Nucleus accumbens (tissue), 56 donors: ENCODE results near the gene TTC3.
"Not testable (repeated sequence)": the region's sequence is repeated elsewhere in the genome, so short reads cannot be mapped to it uniquely, and the experiment has no call there.

ENCODE experiments used
- DNase-seq, 56 donors: peaks; one replicate each; lab custom pipeline; 2025; lab: John Stamatoyannopoulos, UW

TTC3 gene

GRCh38 chr21:37143392-37143791 lies 70.3 kb downstream of the TTC3 start:
- DNase-seq, result not testable (repeated sequence)

DNA sequence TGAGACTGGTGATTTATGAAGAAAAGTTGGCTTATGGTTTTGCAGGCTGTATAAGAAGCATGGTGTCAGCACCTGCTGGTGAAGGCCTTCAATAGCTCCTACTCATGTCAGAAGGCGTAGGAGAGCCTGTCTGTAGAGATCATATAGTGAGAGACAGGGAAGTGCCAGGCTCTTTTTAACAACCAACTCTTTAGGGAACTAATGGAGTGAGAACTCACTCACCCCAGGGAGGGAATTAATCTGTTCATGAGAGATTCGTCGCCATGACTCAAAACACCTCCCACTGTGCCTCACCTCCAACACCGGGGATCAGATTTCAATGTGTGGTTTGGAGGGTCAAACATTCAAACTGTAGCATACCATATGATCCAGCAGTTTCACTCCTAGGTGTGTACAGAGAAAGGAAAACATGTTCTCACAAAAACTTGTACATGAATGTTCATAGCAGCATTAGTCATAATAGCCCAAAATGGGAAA lies 72.6 kb downstream of the TTC3 start:
- peak in 3 of 56 donors; percentile 4 to 33 (median 6) for DNase-seq

- DNase-seq, result no peak
Measured at GRCh38 chr21:37146320-37147235, 73.5 kb downstream of the TTC3 start.

DNA sequence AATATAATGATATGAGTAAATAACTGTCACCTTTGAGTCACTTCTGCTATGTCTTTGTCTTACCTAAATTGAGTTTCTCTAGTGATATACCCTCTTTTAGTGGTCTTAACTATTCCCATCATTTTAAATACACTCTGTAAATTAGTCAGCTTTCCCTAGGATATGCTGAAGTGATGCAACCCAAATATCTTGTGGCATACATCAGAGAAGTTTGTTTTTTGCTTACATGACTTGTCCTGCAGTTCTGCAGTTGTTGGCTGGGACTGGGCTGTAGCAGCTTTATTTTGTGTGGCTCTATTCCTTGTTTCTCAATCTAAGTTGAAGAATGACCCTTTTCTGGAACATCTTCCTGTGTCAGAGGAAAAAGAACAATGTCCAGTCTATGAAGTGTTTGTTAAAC lies 76.4 kb downstream of the TTC3 start:
- DNase-seq, result no peak

GRCh38 chr21:37153196-37153934 lies 80.3 kb downstream of the TTC3 start:
- no peak for DNase-seq

GRCh38 chr21:37153935-37154350 lies 80.9 kb downstream of the TTC3 start:
- no peak for DNase-seq

- no peak for DNase-seq
Measured at GRCh38 chr21:37155186-37155585, 82.1 kb downstream of the TTC3 start.

DNA sequence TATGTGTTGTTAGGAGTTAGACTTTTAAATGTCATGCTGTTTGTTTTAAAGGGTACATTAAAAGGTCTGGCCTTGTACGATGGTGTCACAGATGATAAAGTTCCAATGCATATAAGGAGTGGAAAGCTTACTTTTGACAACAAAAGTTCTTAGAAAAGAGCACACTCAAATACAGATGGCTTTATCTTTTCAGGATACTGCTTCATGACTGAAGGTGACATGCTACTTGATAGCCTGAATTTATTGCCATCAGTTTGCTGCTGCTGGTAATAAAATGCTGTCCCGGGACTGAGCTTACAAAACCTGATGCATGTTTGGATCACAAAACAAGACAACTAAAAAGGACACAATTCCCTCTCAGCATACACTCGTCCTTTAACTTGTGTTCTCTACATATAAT lies 84.9 kb downstream of the TTC3 start:
- DNase-seq, result no peak

DNA sequence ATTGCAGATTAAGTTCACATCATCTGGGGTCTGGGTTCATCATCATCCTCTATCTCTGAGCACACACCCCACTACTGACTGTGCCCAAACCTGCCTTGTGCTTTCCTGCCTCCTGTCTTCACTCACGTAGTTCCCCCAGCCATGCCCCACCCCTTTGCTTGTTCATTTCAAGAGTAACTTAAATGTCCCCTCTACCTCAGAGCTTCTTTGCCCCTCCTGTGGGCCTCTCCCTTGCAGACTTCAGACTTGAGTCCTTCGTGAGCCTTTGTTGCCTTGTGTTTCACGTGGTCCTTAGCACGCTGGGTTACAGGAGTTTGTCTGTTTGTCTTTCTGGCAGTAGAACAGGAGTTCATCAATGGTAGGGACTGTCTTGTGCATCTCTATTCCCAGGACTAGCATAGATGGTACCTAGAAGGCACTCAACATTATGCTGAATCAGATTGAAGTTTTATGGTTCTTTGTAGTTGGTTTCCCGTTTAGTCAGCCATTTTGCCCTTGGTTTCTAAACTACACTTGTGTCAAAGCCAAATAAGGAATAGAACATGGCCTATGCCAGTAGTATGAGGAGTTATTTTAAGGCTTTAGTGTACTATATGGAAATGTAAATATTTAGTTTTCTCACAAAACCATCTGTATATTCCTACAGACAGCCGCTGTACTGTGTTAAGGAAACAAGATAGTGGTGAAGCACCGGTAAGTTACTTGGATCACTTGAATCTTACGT lies 86.2 kb downstream of the TTC3 start:
- no peak for DNase-seq

DNA sequence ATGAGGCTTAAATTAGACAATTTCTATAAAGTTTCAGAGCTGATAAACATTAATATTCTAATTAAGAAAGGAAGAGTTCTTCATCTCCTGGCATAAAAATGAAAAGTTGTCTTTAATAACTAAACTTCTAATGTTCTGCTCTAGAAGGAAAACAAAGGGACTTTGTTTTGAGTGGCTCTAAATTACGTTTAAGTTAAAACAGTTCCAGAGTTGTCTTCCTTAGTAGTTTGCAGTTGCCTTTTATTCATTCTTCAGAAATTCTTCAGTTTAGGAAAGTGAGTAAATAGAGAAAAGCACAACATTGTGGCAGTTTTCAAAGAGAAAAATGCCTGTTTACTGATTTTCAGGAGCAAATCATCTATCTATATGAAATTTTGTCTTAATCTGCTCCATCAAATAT lies 86.9 kb downstream of the TTC3 start:
- no peak for DNase-seq

- DNase-seq, result no peak
Measured at GRCh38 chr21:37164742-37165141, 91.7 kb downstream of the TTC3 start.

DNA sequence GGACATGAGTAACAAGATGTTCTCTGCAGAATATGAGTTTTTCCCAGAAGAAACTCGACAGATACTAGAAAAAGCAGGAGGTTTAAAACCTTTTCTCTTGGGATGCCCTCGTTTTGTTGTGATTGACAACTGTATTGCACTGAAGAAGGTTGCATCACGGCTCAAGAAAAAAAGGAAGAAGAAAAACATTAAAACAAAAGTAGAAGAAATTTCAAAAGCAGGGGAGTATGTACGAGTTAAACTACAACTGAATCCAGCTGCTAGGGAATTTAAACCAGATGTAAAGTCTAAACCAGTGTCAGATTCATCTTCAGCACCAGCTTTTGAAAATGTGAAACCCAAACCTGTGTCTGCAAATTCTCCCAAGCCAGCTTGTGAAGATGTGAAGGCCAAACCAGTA lies 92.5 kb downstream of the TTC3 start:
- DNase-seq, result no peak

- DNase-seq, result no peak
Measured at GRCh38 chr21:37166733-37167132, 93.7 kb downstream of the TTC3 start.

- DNase-seq, result no peak
Measured at GRCh38 chr21:37168666-37169065, 95.6 kb downstream of the TTC3 start.

- no peak for DNase-seq
Measured at GRCh38 chr21:37172646-37173045, 99.6 kb downstream of the TTC3 start.

- no peak for DNase-seq
Measured at GRCh38 chr21:37176716-37177115, 103.7 kb downstream of the TTC3 start.

DNA sequence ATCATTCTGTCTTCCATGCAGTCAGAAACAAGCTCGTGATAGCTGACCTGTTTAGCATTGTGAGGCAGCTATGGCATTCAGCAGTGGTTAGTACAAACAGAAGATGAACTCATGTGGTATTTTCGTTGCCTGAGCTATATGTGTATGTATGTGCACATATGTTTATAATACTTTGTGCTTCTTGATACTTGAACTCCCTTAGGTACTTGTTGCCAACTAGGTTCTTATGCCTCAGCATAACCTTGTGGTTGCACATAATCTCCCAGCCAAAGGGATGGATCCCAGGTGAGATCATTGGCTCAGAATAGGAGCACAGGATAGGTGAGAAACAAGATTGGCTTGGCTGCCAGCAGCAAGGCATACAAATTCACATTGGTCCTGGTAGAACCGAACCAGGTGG lies 108.0 kb downstream of the TTC3 start:
- no peak for DNase-seq

- no peak for DNase-seq
Measured at GRCh38 chr21:37182222-37182621, 109.2 kb downstream of the TTC3 start.

- no peak for DNase-seq
Measured at GRCh38 chr21:37183749-37184148, 110.7 kb downstream of the TTC3 start.

- DNase-seq, result no peak
Measured at GRCh38 chr21:37184784-37185593, 111.9 kb downstream of the TTC3 start.
